Prostate gland (tissue), 2 donors: Measurements from ENCODE around the gene GARS1.

ENCODE experiments used
- POLR2A ChIP-seq: fragments of 450-650 bp; IDR thresholded peaks from one replicate; pipeline ENCODE4 v1.6.1; 2016; ENCODE audit warnings: antibody characterized with exemption, mild to moderate bottlenecking
- POLR2AphosphoS5 ChIP-seq: sonication (generic); formaldehyde crosslinking; IDR thresholded peaks from one replicate; pipeline ENCODE4 v1.6.1; 2017; ENCODE audit warnings: antibody characterized with exemption
- TF ChIP-seq, protein P1 (sequence below), 4 experiments: fragments of 200-600 bp in 2 of 4; fragments of 450-650 bp in 2 of 4; sonication (generic) in 2 of 4; IDR thresholded peaks; 1 replicate in 3 of 4; 2 replicates in 1 of 4; pipeline ENCODE4 v1.5.1; 2016 to 2019; ENCODE audit warnings: antibody characterized with exemption in 4 of 4, mild to moderate bottlenecking in 2 of 4, moderate library complexity in 2 of 4

DNA sequence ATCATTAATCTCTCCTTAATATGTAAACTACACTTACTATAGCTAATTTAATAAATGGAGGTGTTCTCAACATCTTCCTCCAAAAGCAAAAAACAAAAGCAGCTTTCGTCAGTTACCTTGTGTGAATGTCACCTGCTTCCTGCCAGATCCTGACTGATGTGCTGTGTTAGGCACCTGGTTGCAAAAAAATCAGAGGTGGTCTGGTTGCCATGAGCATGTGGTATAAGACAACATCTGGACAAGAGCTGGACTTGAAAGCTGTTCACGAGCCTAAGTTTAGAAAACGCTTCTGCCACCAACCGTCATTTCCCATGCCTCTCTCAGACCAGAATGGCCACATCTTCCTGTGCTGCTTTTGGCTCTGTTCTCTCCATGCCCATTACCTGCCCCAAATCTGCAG lies 48.1 kb upstream of the GARS1 start:
- TF ChIP-seq POLR2AphosphoS5 (no peak), POLR2A (no peak)
- TF ChIP-seq, protein P1, sequence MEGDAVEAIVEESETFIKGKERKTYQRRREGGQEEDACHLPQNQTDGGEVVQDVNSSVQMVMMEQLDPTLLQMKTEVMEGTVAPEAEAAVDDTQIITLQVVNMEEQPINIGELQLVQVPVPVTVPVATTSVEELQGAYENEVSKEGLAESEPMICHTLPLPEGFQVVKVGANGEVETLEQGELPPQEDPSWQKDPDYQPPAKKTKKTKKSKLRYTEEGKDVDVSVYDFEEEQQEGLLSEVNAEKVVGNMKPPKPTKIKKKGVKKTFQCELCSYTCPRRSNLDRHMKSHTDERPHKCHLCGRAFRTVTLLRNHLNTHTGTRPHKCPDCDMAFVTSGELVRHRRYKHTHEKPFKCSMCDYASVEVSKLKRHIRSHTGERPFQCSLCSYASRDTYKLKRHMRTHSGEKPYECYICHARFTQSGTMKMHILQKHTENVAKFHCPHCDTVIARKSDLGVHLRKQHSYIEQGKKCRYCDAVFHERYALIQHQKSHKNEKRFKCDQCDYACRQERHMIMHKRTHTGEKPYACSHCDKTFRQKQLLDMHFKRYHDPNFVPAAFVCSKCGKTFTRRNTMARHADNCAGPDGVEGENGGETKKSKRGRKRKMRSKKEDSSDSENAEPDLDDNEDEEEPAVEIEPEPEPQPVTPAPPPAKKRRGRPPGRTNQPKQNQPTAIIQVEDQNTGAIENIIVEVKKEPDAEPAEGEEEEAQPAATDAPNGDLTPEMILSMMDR (IDR thresholded peaks at IDR 0.05): no peak
